ENCODE results near the gene SMIM44. TPM values are rescaled to one million over a fixed set of nuclear protein-coding genes. Genes with fewer than 3 reads are reported as not detected.

Gene SMIM44
- total RNA-seq, 1 donor from 2014 or later, result not detected

DNA sequence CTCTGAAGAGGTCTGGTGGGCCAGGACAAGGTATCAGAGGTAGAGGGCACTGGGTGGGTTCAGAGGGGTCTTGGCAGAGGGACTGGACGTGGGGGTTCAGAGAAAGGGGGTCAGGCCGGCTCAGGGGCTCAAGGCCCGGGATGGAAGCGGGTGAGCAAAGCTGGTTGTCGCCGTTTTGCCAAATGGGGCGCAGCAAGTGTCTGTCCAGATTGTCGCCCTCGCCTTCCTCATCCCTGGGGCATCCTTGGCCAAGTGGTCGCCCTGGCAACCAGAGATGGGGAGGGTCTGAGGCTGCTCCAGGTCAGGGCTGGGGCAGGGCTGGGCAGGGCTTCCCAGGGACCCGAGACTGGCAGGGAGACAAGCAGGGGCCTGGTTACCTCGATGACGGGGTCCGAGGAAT is 10.4 kb upstream of the SMIM44 start:
- TF ChIP-seq CTCF (IDR thresholded peaks at IDR 0.05), result no peak
- H3K9me3 ChIP-seq, result no peaks in the 10 kb centered on the region
- no peaks in the 10 kb centered on the region for H3K4me1 ChIP-seq
- intact Hi-C loops (cut with DNase I), result no loop called here
- no peak for ATAC-seq
- no peak overlapping the region for H3K27ac ChIP-seq
- H3K27me3 ChIP-seq, result no peaks in the 10 kb centered on the region
- no peak overlapping the region for H3K4me3 ChIP-seq
- DNase-seq, result no peak
- peaks cover 49% of the 10 kb centered on the region for H3K36me3 ChIP-seq

GRCh38 chr19:3492919-3493318 is 9.7 kb upstream of the SMIM44 start:
- H3K36me3 ChIP-seq, result peaks cover 49% of the 10 kb centered on the region
- H3K27ac ChIP-seq, result no peak overlapping the region
- intact Hi-C loops (cut with DNase I), result no loop called here
- H3K9me3 ChIP-seq, result no peaks in the 10 kb centered on the region
- TF ChIP-seq CTCF (IDR thresholded peaks at IDR 0.05), result no peak
- ATAC-seq, result no peak
- H3K4me1 ChIP-seq, result no peaks in the 10 kb centered on the region
- H3K4me3 ChIP-seq, result no peak overlapping the region
- DNase-seq, result no peak
- H3K27me3 ChIP-seq, result no peaks in the 10 kb centered on the region

GRCh38 chr19:3492131-3492839 is 9.0 kb upstream of the SMIM44 start:
- TF ChIP-seq CTCF (IDR thresholded peaks at IDR 0.05), result no peak
- no peaks in the 10 kb centered on the region for H3K9me3 ChIP-seq
- H3K4me3 ChIP-seq, result no peak overlapping the region
- intact Hi-C loops (cut with DNase I), result no loop called here
- no peak overlapping the region for H3K27ac ChIP-seq
- no peak for DNase-seq
- H3K4me1 ChIP-seq, result no peaks in the 10 kb centered on the region
- peaks cover 49% of the 10 kb centered on the region for H3K36me3 ChIP-seq
- ATAC-seq, result peak; percentile 11
- H3K27me3 ChIP-seq, result no peaks in the 10 kb centered on the region

GRCh38 chr19:3491396-3492119 is 8.3 kb upstream of the SMIM44 start:
- no peaks in the 10 kb centered on the region for H3K27me3 ChIP-seq
- H3K9me3 ChIP-seq, result no peaks in the 10 kb centered on the region
- H3K27ac ChIP-seq, result no peak overlapping the region
- H3K36me3 ChIP-seq, result peaks cover 48% of the 10 kb centered on the region
- H3K4me3 ChIP-seq, result no peak overlapping the region
- peak; percentile 7 for ATAC-seq
- H3K4me1 ChIP-seq, result no peaks in the 10 kb centered on the region
- no peak for TF ChIP-seq CTCF (IDR thresholded peaks at IDR 0.05)
- DNase-seq, result no peak
- intact Hi-C loops (cut with DNase I), result no loop called here

- no peak for TF ChIP-seq CTCF (IDR thresholded peaks at IDR 0.05)
- Histone ChIP-seq H3K9me3 (no peaks in the 10 kb centered on the region), H3K36me3 (no peaks in the 10 kb centered on the region), H3K27me3 (peaks cover 42% of the 10 kb centered on the region), H3K4me1 (no peaks in the 10 kb centered on the region), H3K27ac (no peak overlapping the region), H3K4me3 (no peak overlapping the region)
- DNase-seq (no peak), ATAC-seq (no peak)
- intact Hi-C loops (cut with DNase I), result no loop called here
These were observed 575 bp downstream of the SMIM44 start for GRCh38 chr19:3482507-3483225.
